Coronary artery (tissue), 2 donors: ENCODE measurements around the gene RPS6KA5.
"Not testable (repeated sequence)": the region's sequence is repeated elsewhere in the genome, so short reads cannot be mapped to it uniquely, and the experiment has no call there.

Source experiments
- DNase-seq: peaks from one replicate; pipeline ENCODE4 v3.0.0-alpha.2; 2017; ENCODE audit warnings: low spot score
- H3K27ac ChIP-seq, 2 donors: fragments of 200-600 bp; sonication (generic); one replicate each; pipeline ENCODE4 v1.5.1; 2016 to 2019
- H3K4me3 ChIP-seq: fragments of 200-600 bp; sonication (generic); 2 replicates; pipeline ENCODE4 v1.5.1; 2016; ENCODE audit warnings: mild to moderate bottlenecking, moderate library complexity
- TF ChIP-seq, protein P1 (sequence below): fragments of 200-600 bp; sonication (generic); IDR thresholded peaks from one replicate; pipeline ENCODE4 v1.5.1; 2019; ENCODE audit warnings: antibody characterized with exemption

The RPS6KA5 gene

DNA sequence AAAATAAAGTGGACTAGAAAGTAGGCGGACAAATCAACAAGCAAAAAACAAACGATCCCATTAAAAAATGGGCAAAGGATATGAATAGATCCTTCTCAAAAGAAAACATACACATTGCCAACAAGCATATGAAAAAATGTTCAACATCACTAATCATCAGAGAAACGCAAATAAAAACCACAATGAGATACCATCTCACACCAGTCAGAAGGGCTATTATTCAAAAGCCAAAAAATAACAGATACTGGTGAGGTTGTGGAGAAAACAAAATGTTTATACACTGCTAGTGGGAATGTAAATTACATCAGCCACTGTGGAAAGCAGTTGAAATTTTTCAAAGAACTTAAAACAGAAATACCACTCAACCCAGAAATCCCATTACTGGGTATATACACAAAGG, 70.3 kb downstream of the RPS6KA5 start:
- no peak for DNase-seq
- Histone ChIP-seq H3K27ac (no peak overlapping the region), H3K4me3 (no peak overlapping the region)
- TF ChIP-seq, protein P1, sequence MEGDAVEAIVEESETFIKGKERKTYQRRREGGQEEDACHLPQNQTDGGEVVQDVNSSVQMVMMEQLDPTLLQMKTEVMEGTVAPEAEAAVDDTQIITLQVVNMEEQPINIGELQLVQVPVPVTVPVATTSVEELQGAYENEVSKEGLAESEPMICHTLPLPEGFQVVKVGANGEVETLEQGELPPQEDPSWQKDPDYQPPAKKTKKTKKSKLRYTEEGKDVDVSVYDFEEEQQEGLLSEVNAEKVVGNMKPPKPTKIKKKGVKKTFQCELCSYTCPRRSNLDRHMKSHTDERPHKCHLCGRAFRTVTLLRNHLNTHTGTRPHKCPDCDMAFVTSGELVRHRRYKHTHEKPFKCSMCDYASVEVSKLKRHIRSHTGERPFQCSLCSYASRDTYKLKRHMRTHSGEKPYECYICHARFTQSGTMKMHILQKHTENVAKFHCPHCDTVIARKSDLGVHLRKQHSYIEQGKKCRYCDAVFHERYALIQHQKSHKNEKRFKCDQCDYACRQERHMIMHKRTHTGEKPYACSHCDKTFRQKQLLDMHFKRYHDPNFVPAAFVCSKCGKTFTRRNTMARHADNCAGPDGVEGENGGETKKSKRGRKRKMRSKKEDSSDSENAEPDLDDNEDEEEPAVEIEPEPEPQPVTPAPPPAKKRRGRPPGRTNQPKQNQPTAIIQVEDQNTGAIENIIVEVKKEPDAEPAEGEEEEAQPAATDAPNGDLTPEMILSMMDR: no peak

GRCh38 chr14:90987140-90987539, 73.3 kb downstream of the RPS6KA5 start:
- DNase-seq: no peak
- Histone ChIP-seq H3K4me3 (no peak overlapping the region), H3K27ac (no peak overlapping the region)
- TF ChIP-seq, protein P1: no peak

DNA sequence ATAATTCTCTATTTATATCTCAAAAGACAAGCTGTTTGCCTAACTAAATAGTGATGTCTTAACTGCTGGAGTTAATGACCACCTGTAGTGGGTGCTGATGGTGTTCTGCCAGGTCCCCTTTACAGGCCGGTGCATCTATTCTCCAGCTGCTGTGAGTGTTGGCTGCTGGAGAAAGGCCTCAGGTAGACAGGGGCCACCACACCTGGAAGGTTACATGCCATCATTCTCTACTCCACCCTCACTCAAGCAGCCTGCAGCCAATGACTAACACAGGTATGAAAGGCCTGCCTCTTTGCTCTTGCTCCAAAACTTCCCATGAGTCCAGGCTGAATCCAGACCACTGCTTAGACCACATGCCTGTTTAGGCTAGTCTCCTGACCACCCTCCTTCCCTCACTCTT, 73.9 kb downstream of the RPS6KA5 start:
- Histone ChIP-seq H3K4me3 (no peak overlapping the region), H3K27ac (no peak overlapping the region)
- DNase-seq: no peak
- TF ChIP-seq, protein P1: no peak

- Histone ChIP-seq H3K4me3 (no peak overlapping the region), H3K27ac (no peak overlapping the region)
- DNase-seq: no peak
- TF ChIP-seq, protein P1: no peak
Observed at GRCh38 chr14:90985601-90986242, 74.7 kb downstream of the RPS6KA5 start.

DNA sequence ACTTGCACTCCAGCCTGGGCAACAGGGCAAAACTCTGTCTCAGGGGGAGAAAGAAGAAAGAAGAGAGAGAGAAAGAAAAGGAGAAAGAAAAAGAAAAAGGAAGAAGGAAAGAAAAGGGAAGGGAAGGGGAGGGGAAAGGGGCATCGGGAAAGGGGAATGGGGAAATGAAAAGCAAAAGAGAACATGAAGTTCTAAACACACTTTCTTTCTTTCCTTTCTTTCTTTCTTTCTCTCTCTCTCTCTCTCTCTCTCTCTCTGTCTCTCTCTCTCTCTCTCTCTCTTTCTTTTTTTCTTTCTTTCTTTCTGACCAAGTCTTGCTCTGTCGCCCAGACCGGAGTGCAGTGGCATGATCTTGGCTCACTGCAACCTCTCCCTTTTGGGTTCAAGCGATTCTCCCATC, 76.9 kb downstream of the RPS6KA5 start:
- DNase-seq: no peak
- no peak overlapping the region for H3K27ac ChIP-seq
- TF ChIP-seq, protein P1: no peak
- no peak overlapping the region for H3K4me3 ChIP-seq

DNA sequence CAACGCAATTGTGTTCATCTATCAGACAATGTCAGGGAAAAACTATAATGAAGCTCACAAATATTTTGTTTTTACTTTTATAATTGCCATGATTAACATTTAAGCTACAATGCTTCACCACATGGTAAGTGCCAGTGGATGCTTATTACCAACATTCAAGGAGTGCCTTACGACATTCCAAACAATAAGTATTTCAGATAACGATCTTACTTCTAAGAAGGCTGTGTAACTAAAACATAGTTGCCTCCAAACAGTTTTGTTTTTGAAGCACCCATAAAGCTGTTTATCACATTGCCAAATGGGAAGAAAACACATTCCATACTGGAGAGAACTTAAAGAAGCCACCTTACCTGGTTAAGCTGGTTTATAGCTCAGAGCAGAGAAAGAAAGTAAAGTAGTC, 78.8 kb downstream of the RPS6KA5 start:
- no peak for DNase-seq
- Histone ChIP-seq H3K4me3 (no peak overlapping the region), H3K27ac (no peak overlapping the region)
- TF ChIP-seq, protein P1: no peak

DNA sequence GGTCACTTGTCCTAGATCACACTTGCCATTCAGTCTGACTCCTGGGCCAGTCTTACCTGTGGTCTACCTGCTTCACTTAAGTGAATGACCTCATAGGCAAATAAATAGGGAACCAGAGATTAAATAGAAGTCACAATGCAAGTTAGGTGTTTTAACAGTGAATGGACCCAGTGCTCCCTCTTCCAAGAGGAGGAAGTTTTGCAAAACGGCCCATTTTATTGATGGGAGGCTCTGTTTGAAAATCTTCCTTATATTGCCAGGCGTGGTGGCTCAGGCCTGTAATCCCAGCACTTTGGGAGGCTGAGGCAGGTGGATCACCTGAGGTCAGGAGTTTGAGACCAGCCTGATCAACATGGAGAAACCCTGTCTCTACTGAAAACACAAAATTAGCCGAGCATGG, 79.8 kb downstream of the RPS6KA5 start:
- H3K4me3 ChIP-seq, DNase-seq, H3K27ac ChIP-seq: not testable (repeated sequence)
